HEK293T (cell line): ENCODE results near the gene TMEM38A.
"Not testable (repeated sequence)": the region's sequence is repeated elsewhere in the genome, so short reads cannot be mapped to it uniquely, and the experiment has no call there.

ENCODE experiments used
- CTCF ChIA-PET: fragments of 350-600 bp; formaldehyde crosslinking; extraction: SDS; loops from one replicate; lab custom pipeline; 2021; ENCODE audit warnings: antibody characterized with exemption, inconsistent platforms; lab: Yijun Ruan, JAX
- POLR2A ChIA-PET: fragments of 350-600 bp; formaldehyde crosslinking; extraction: SDS; loops from one replicate; lab custom pipeline; 2020; ENCODE audit warnings: antibody characterized with exemption, inconsistent platforms; lab: Yijun Ruan, JAX
- DNase-seq: peaks from one replicate; pipeline ENCODE4 v3.0.0; 2012; ENCODE audit warnings: mixed read lengths; ENCODE audit errors: extremely low spot score
- ARNT ChIP-seq: fragments of 450-650 bp; IDR thresholded peaks from 2 replicates; pipeline ENCODE4 v1.6.1; 2017; ENCODE audit warnings: mild to moderate bottlenecking
- BHLHE40 ChIP-seq: fragments of 450-650 bp; IDR thresholded peaks from 2 replicates; pipeline ENCODE4 v1.6.1; 2016; ENCODE audit warnings: mild to moderate bottlenecking, moderate library complexity, borderline replicate concordance
- CTBP1 ChIP-seq: fragments of 450-650 bp; IDR thresholded peaks from 2 replicates; pipeline ENCODE4 v1.6.1; 2016; ENCODE audit warnings: borderline replicate concordance
- ELF4 ChIP-seq: fragments of 450-650 bp; IDR thresholded peaks from 2 replicates; pipeline ENCODE4 v1.6.1; 2017; ENCODE audit warnings: antibody characterized with exemption
- FOXA1 ChIP-seq: fragments of 450-650 bp; IDR thresholded peaks from 2 replicates; pipeline ENCODE4 v1.6.1; 2016; ENCODE audit warnings: mild to moderate bottlenecking
- FOXK2 ChIP-seq: fragments of 450-650 bp; IDR thresholded peaks from 2 replicates; pipeline ENCODE4 v1.6.1; 2016; ENCODE audit warnings: mild to moderate bottlenecking
- FOXM1 ChIP-seq: fragments of 450-650 bp; IDR thresholded peaks from 2 replicates; pipeline ENCODE4 v1.6.1; 2017; ENCODE audit warnings: mild to moderate bottlenecking, borderline replicate concordance
- HDGF ChIP-seq: fragments of 450-650 bp; IDR thresholded peaks from 2 replicates; pipeline ENCODE4 v1.6.1; 2017; ENCODE audit warnings: antibody characterized with exemption, borderline replicate concordance
- L3MBTL2 ChIP-seq: fragments of 450-650 bp; conservative IDR thresholded peaks from 2 replicates; pipeline ENCODE4 v1.6.1; 2016; ENCODE audit warnings: mild to moderate bottlenecking
- LEF1 ChIP-seq: fragments of 450-650 bp; IDR thresholded peaks from 2 replicates; pipeline ENCODE4 v1.6.1; 2017; ENCODE audit warnings: mild to moderate bottlenecking, borderline replicate concordance
- NFRKB ChIP-seq: fragments of 450-650 bp; IDR thresholded peaks from 2 replicates; pipeline ENCODE4 v1.6.1; 2016; ENCODE audit warnings: mild to moderate bottlenecking, moderate library complexity
- PKNOX1 ChIP-seq: fragments of 450-650 bp; IDR thresholded peaks from 2 replicates; pipeline ENCODE4 v1.6.1; 2016
- SP1 ChIP-seq: fragments of 450-650 bp; IDR thresholded peaks from 2 replicates; pipeline ENCODE4 v1.6.1; 2017
- SUZ12 ChIP-seq: fragments of 450-650 bp; IDR thresholded peaks from 2 replicates; pipeline ENCODE4 v1.6.1; 2016; ENCODE audit warnings: mild to moderate bottlenecking
- TARDBP ChIP-seq: fragments of 450-650 bp; IDR thresholded peaks from 2 replicates; pipeline ENCODE4 v1.6.1; 2016
- ZNF384 ChIP-seq: fragments of 450-650 bp; IDR thresholded peaks from 2 replicates; pipeline ENCODE4 v1.6.1; 2016

TMEM38A gene

GRCh38 chr19:16657384-16657783, 3.6 kb upstream of the TMEM38A start:
- no peak for TF ChIP-seq ARNT
- no peak for TF ChIP-seq BHLHE40
- TF ChIP-seq NFRKB: no peak
- TF ChIP-seq FOXM1: no peak
- TF ChIP-seq TARDBP: no peak
- no peak for TF ChIP-seq ELF4
- POLR2A ChIA-PET: no interaction called here
- DNase-seq: no peak
- CTCF ChIA-PET: no interaction called here

- TF ChIP-seq ARNT (no peak), FOXK2 (no peak), ELF4 (no peak), NFRKB (no peak), FOXA1 (no peak), FOXM1 (no peak), LEF1 (no peak), BHLHE40 (no peak), PKNOX1 (no peak), ZNF384 (no peak), HDGF (no peak), CTBP1 (no peak), TARDBP (no peak)
- DNase-seq: no peak
- POLR2A ChIA-PET: interaction anchor here (0.6 to 2.6 kb wide), 9 partner anchors 8 to 163 kb away, joined by 3 to 13 read pairs (median 4); partner anchors contain the start of genes C19orf44, CALR3, MED26 and SLC35E1
- CTCF ChIA-PET: no interaction called here
Measured at GRCh38 chr19:16659464-16659831, 1.5 kb upstream of the TMEM38A start.

GRCh38 chr19:16659832-16660708, 869 bp upstream of the TMEM38A start, which contains the start of gene SMIM7:
Gene SMIM7, minus strand, starts transcription at chr19:16660144. Its CDS starts 34 bp downstream, at chr19:16660110.
- ChIA-PET CTCF (no interaction called here), POLR2A (interaction anchor here (0.6 to 2.6 kb wide), 16 partner anchors 8 to 164 kb away, joined by 3 to 13 read pairs (median 4); partner anchors contain the start of genes C19orf44, CALR3, MED26 and SLC35E1)
- peak; percentile 74; the same call in 1 of the 2 replicates for TF ChIP-seq L3MBTL2
- peak; percentile 69; the same call in 1 of the 2 replicates for TF ChIP-seq PKNOX1
- no peak for TF ChIP-seq NFRKB
- TF ChIP-seq ELF4: peak; percentile 90
- DNase-seq: peak; percentile 98

GRCh38 chr19:16661480-16662034, 618 bp downstream of the TMEM38A start:
- TF ChIP-seq ZNF384 (no peak), ARNT (no peak), L3MBTL2 (no peak), ELF4 (no peak), LEF1 (no peak), TARDBP (no peak), PKNOX1 (no peak), BHLHE40 (no peak), NFRKB (no peak)
- CTCF ChIA-PET: no interaction called here
- no peak for DNase-seq
- POLR2A ChIA-PET: interaction anchor here (1.2 to 2.6 kb wide), 7 partner anchors 11 to 88 kb away, joined by 3 to 12 read pairs (median 7); partner anchors contain the start of gene MED26

GRCh38 chr19:16668176-16668575, 7.2 kb downstream of the TMEM38A start:
- no peak for DNase-seq
- ChIA-PET CTCF (no interaction called here), POLR2A (no interaction called here)
- TF ChIP-seq ELF4 (no peak), NFRKB (no peak), CTBP1 (no peak), PKNOX1 (no peak), SP1 (no peak), ZNF384 (no peak), FOXA1 (no peak), TARDBP (no peak), L3MBTL2 (no peak), BHLHE40 (no peak), ARNT (no peak), FOXM1 (no peak), FOXK2 (no peak), LEF1 (no peak), HDGF (no peak), SUZ12 (no peak)

GRCh38 chr19:16668702-16669101, 7.8 kb downstream of the TMEM38A start:
- DNase-seq, CTCF ChIA-PET, POLR2A ChIA-PET: not testable (repeated sequence)
